Skeletal muscle satellite cell (primary cell): ENCODE measurements around the gene MBLAC2.

Experiments
- H3K27me3 ChIP-seq: 2 replicates; pipeline ENCODE4 v1.7.0; 2013; ENCODE audit warnings: low read length; ENCODE audit not compliant: control insufficient read depth, insufficient read depth
- H3K36me3 ChIP-seq: 2 replicates; pipeline ENCODE4 v1.7.0; 2013; ENCODE audit warnings: mild to moderate bottlenecking, control low read depth, low read length; ENCODE audit not compliant: insufficient read depth
- H3K4me1 ChIP-seq: 2 replicates; pipeline ENCODE4 v1.7.0; 2013; ENCODE audit warnings: low read length; ENCODE audit not compliant: control insufficient read depth, insufficient read depth
- H3K4me2 ChIP-seq: 2 replicates; pipeline ENCODE4 v1.7.0; 2013; ENCODE audit warnings: mild to moderate bottlenecking, low read length
- H3K4me3 ChIP-seq: 2 replicates; pipeline ENCODE4 v1.7.0; 2013; ENCODE audit warnings: low read length
- H3K9ac ChIP-seq: 2 replicates; pipeline ENCODE4 v1.7.0; 2013; ENCODE audit warnings: mild to moderate bottlenecking, low read depth, low read length, moderate library complexity
- H3K9me3 ChIP-seq: replicated peaks from 2 replicates; pipeline ENCODE4 v1.7.0; 2013; ENCODE audit warnings: mild to moderate bottlenecking, control low read depth, low read length

The MBLAC2 gene

DNA sequence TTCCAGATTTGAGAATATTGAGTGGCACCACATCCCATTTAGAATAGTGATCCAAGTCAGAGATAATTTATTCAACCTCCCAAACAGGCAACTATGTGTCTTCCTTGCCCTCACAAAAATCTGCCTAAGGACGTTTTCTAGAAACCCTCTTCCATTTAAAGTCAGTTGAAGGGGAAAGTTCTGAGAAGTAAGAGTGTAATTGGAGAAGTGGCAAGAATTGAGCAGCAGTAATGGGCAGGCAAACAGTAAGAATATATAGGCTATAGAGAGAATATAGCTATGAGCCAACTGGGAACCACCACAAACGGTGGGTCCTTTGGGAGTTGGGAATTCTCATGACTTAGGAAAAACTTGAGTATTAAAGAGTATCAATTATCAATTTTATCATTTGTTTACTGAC lies 33.9 kb downstream of the MBLAC2 start:
- H3K9ac ChIP-seq, result no peak overlapping the region
- H3K27me3 ChIP-seq, result peaks cover 8% of the 10 kb centered on the region
- H3K9me3 ChIP-seq, result no peaks in the 10 kb centered on the region
- H3K4me1 ChIP-seq, result peaks cover 6% of the 10 kb centered on the region
- no peak overlapping the region for H3K4me3 ChIP-seq
- H3K36me3 ChIP-seq, result no peaks in the 10 kb centered on the region
- H3K4me2 ChIP-seq, result peak overlapping the region; percentile 76

DNA sequence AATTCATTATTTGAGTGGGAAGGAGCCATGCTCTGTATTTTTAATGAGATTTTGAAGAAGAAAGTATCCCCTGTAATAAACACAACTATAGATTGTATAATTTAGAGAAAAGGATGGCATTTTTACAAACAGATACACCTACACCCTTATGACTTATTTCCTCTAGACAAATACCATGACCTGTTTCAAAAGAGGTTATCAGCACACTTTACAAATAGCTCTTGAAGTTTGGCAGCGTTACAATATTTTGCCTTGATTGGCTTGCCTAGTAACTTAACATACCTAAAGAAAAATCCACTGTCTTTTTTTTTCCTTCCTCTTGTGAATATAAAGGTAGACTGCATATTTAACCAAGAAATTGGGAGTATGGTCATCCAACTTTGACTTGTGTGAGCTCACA lies 36.5 kb downstream of the MBLAC2 start:
- Histone ChIP-seq H3K4me2 (no peak overlapping the region), H3K27me3 (peaks cover 8% of the 10 kb centered on the region), H3K4me3 (no peak overlapping the region), H3K9ac (no peak overlapping the region), H3K36me3 (no peaks in the 10 kb centered on the region), H3K9me3 (no peaks in the 10 kb centered on the region), H3K4me1 (peaks cover 6% of the 10 kb centered on the region)

DNA sequence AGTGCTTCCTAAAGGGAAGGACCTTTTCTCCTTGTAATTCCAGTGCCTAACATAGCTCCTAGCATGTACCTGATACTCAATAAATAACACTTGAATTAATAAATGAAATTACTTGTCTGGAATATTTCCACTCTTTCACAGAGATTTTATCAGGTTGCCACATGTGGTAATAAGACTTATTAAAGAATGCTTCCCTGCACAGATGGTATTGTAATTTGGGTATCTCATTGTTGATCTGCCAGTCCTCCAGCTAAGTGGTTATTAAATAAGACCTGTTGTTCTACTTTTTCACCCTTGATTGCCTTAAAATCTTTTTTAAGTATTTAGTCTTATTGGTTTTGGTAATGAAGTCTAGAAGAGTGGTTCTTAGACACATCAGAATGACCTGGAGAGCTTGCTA lies 36.9 kb downstream of the MBLAC2 start:
- H3K9me3 ChIP-seq, result no peaks in the 10 kb centered on the region
- H3K4me2 ChIP-seq, result no peak overlapping the region
- H3K27me3 ChIP-seq, result peaks cover 8% of the 10 kb centered on the region
- H3K4me3 ChIP-seq, result no peak overlapping the region
- H3K36me3 ChIP-seq, result no peaks in the 10 kb centered on the region
- H3K4me1 ChIP-seq, result peaks cover 6% of the 10 kb centered on the region
- H3K9ac ChIP-seq, result no peak overlapping the region

DNA sequence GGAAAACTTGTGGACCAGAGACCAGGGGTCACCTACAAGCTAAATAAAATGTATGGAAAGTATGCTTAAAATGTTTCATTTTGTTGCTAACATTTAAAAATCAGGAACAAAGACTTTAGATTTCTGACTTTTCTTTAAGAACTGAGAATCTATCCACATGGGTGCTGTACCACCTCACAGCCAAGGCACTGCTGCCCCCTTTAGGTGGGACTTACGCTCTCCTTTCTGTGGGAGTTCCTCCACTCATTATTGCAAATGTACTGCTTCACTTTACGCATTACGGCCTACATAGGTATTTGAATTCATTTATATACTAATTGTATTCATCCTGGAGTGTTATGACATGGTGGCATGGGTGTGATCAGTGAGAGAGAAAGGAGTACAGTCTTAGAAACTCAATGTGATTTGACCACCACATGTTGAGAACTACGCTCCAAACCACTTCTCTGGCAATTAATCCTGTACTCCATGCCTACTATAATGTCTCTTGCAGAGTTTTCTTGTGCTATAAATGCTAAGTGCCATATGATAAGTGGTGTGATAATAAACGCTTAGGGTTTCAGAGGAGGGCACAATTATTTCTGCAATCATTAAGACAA lies 40.4 kb downstream of the MBLAC2 start:
- Histone ChIP-seq H3K9me3 (no peaks in the 10 kb centered on the region), H3K4me2 (no peak overlapping the region), H3K36me3 (no peaks in the 10 kb centered on the region)

DNA sequence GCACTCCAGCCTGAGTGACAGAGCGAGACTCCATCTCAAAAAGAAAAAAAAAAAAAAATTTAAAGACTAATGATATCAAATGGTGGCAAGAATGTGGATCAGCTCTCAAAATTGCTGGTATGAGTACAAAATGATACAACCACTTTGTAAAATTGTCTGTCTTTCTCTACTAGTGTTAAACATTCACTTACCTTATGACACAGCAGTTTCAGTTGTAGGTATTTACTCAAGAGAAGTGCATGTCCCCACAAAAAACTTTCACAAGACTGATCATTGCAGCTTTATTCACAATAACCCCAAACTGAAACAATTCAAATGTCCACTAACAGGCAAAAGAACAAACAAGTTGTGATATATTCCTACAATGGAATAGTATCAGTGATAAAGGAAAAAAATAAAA lies 50.3 kb downstream of the MBLAC2 start:
- no peaks in the 10 kb centered on the region for H3K36me3 ChIP-seq
- no peak overlapping the region for H3K9ac ChIP-seq
- no peaks in the 10 kb centered on the region for H3K4me1 ChIP-seq
- no peaks in the 10 kb centered on the region for H3K27me3 ChIP-seq
- no peak overlapping the region for H3K4me3 ChIP-seq
- H3K9me3 ChIP-seq, result no peaks in the 10 kb centered on the region
- no peak overlapping the region for H3K4me2 ChIP-seq

More for the DNA sequence above, 40.4 kb downstream of the MBLAC2 start:
- no peak overlapping the region for H3K4me3 ChIP-seq
- no peak overlapping the region for H3K9ac ChIP-seq
- no peaks in the 10 kb centered on the region for H3K4me1 ChIP-seq
- peaks cover 8% of the 10 kb centered on the region for H3K27me3 ChIP-seq

DNA sequence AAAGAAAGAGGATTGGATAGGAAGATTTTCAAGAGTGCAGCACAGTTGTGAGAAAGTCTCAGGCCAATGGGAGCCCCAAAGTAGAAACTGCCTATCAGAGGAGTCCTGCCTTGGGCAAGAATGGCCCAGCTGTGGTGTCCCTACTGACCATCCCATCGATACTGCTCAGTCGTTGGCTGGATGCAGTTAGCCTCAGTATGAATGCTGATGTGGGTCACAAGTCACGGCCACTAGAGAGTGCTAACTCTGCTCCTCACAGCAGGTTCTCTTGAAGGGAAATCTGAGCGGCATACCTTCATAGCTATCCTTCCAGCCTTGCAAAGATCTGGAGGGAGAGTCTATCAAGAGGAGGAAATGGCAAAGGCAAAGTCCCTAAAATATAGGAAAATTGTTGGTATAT lies 53.4 kb downstream of the MBLAC2 start:
- Histone ChIP-seq H3K4me2 (no peak overlapping the region), H3K4me3 (no peak overlapping the region), H3K4me1 (no peaks in the 10 kb centered on the region), H3K9ac (no peak overlapping the region), H3K36me3 (no peaks in the 10 kb centered on the region), H3K27me3 (no peaks in the 10 kb centered on the region), H3K9me3 (no peaks in the 10 kb centered on the region)

DNA sequence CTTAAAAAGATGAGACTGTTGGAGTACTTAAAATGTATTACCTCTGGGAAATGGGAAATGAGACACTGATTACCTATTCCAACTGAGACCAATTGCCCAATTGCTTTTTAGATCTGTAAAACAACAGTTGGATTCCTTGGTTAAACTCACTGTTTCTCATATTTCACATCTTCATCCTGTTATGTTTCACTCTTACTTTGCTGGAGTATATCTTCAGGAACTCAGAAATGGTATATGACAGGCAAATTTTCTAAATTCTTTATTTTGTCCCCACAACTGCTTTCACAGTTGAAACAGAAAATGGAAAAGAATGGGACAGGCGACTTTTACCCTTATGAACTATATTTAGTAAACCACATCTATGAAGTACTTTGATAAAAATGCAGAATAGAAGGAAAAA lies 56.4 kb downstream of the MBLAC2 start:
- Histone ChIP-seq H3K4me3 (no peak overlapping the region), H3K9ac (no peak overlapping the region), H3K9me3 (no peaks in the 10 kb centered on the region), H3K27me3 (no peaks in the 10 kb centered on the region), H3K4me2 (no peak overlapping the region), H3K4me1 (no peaks in the 10 kb centered on the region), H3K36me3 (no peaks in the 10 kb centered on the region)

DNA sequence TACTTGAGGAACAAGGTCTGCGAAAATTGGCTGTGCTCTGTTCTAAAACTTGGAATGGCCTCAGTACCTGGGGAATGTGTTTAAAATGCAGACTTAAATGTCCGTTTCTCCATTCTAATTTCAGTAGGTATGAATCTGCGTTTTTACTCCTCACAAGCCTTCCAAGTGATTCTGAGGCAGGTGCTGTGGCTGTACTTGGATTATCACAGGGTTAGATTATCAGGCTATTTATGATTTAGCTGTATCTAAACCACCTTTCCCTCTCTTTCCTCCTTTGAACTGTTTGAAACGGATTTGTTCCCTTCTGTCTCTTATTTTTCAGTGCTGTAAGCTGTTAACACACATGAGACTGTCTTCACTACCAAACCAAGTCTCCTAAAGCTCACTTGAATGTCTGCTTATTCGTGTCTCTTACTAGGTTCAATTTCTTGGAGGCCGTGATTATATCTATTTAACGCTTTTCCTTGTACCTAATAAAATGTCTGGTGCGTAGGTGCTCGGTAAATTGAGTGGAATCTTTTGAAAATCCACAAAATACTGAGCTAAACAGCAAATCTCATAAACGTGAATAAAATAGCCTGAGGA lies 64.3 kb downstream of the MBLAC2 start:
- Histone ChIP-seq H3K36me3 (no peaks in the 10 kb centered on the region), H3K4me1 (peaks cover 21% of the 10 kb centered on the region), H3K9me3 (no peaks in the 10 kb centered on the region), H3K4me2 (peak overlapping the region; percentile 88), H3K9ac (peak overlapping the region; percentile 92), H3K4me3 (peak overlapping the region; percentile 81), H3K27me3 (no peaks in the 10 kb centered on the region)

DNA sequence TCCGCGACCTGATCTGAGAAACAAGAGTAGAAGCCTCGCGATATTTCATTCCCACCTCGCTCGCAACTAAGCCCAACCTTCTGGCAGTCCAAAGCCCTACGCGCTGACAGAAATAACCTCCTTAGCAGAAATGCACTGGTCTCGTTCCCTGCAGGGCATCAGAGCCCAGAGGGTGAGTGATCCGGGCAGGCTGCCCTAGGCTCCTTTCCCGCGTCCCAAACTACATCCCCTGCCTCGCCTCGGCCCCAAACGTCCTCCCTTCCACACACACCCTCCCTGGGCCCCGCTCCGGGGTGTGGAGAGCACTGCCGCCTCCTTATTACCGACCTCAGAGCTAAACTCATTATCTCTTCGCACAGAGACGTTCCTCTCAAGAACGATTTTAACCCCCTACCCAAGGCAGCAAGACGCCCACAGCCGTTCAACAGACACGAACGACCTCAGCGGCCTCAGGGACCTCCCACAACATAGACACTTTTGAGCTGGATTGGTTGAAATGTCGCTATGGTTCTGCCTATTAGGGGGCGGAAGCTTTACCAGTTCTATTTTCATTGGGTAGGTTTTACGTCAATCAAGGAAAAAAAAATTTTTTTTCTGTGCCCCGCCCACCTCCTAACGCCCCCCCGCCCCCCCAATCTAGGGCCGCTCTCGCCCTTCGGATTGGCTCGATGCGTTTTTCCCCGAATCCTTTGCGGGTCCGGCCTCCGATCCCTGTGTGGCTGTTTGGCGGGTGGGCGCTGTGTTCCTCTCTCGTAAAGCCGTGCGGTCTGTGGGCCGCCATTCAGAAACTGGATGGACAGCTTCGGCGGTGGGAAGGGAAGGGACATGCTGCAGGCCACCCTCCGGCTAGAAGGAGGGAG lies 65.0 kb downstream of the MBLAC2 start, which contains the start of gene CETN3:
CETN3 (minus strand) TSS at position 439 of the 860 bp plus-strand sequence; CDS start at position 344, 95 bp downstream.
- H3K27me3 ChIP-seq, result no peaks in the 10 kb centered on the region
- peak within 1 kb of the TSS; percentile 88 for H3K4me2 ChIP-seq
- H3K4me1 ChIP-seq, result peaks cover 21% of the 10 kb centered on the region

DNA sequence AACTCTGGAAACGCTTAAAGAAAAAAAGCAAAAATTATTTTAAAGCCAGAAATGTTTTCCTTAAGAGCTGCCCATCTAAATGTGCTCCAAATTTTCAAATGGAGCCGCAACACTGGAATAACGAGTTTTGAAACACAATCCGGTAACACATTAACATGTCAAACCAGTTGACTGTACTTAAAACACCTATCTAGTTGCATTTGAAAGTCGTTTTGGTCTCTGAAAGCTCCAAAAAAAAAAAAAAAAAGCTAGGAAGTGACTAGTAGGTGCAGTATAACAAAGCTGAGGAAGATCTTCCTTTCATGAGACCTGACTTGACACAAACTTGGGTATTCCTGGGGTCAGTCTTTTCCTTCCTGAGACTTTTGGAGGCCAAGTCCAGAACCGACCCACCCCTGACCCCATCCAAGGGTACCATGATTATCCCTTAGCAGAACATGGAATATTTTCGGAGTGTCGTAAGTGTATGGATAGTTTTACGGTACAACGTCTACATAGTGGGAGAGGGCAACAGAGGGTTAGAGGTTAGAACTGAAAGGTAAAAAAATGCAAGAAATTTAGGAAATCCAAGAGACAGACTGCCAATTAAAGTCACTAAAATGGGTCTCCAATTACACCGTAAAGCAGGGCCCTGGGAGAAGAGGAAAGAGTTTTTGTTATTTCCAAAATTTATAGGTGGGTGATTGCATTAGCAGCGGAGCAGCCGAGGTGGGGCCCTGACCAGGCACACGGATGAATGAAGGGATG lies 65.8 kb downstream of the MBLAC2 start:
- H3K4me3 ChIP-seq, result peak overlapping the region; percentile 82
- H3K4me2 ChIP-seq, result peak overlapping the region; percentile 86
- peaks cover 7% of the 10 kb centered on the region for H3K36me3 ChIP-seq
- H3K4me1 ChIP-seq, result peaks cover 21% of the 10 kb centered on the region
- H3K27me3 ChIP-seq, result no peaks in the 10 kb centered on the region
- no peaks in the 10 kb centered on the region for H3K9me3 ChIP-seq
- peak overlapping the region; percentile 90 for H3K9ac ChIP-seq

More for the DNA sequence above, 65.0 kb downstream of the MBLAC2 start, which contains the start of gene CETN3:
- Histone ChIP-seq H3K9ac (peak within 1 kb of the TSS; percentile 92), H3K9me3 (no peaks in the 10 kb centered on the region), H3K4me3 (peak within 1 kb of the TSS; percentile 82), H3K36me3 (peaks cover under 1% of the 10 kb centered on the region)
